Osteoblast (primary cell): ENCODE results near the gene SLC35D1. TPM values are rescaled to one million over a fixed set of nuclear protein-coding genes. Genes with fewer than 3 reads are reported as not detected.

Experiments
- DNase-seq: peaks from one replicate; pipeline ENCODE4 v3.0.0; 2011; ENCODE audit warnings: low spot score, mixed read lengths; ENCODE audit not compliant: insufficient read length; ENCODE audit errors: missing footprints
- H2AFZ ChIP-seq: 2 replicates; pipeline ENCODE4 v1.6.0; 2011; ENCODE audit warnings: mild to moderate bottlenecking, low read length
- H3K27ac ChIP-seq: 2 replicates; pipeline ENCODE4 v1.5.1; 2011; ENCODE audit warnings: mild to moderate bottlenecking, low read depth, low read length, moderate library complexity
- H3K27me3 ChIP-seq: 2 replicates; pipeline ENCODE4 v1.6.0; 2012; ENCODE audit warnings: mild to moderate bottlenecking, control low read depth, inconsistent platforms, low read length, moderate library complexity; ENCODE audit not compliant: insufficient read depth
- H3K36me3 ChIP-seq: 2 replicates; pipeline ENCODE4 v1.5.1; 2011; ENCODE audit warnings: mild to moderate bottlenecking, low read length, control low read depth, moderate library complexity; ENCODE audit not compliant: insufficient read depth
- H3K4me1 ChIP-seq: 2 replicates; pipeline ENCODE4 v1.5.1; 2011; ENCODE audit warnings: mild to moderate bottlenecking, low read length, control low read depth, moderate library complexity; ENCODE audit not compliant: insufficient read depth
- H3K4me2 ChIP-seq: 2 replicates; pipeline ENCODE4 v1.6.0; 2011; ENCODE audit warnings: mild to moderate bottlenecking, low read length; ENCODE audit not compliant: insufficient read depth
- H3K4me3 ChIP-seq: fragments of 200-600 bp; sonication (generic); 3 replicates; pipeline ENCODE4 v1.5.1; 2012; ENCODE audit warnings: mild to moderate bottlenecking, low read length, inconsistent platforms; ENCODE audit not compliant: insufficient read depth
- H3K79me2 ChIP-seq: 2 replicates; pipeline ENCODE4 v1.6.0; 2012; ENCODE audit warnings: mild to moderate bottlenecking, low read length, control low read depth, inconsistent platforms; ENCODE audit not compliant: insufficient read depth
- H3K9me3 ChIP-seq: 2 replicates; pipeline ENCODE4 v1.5.1; 2011; ENCODE audit warnings: low read depth, low read length, control low read depth
- H4K20me1 ChIP-seq: 2 replicates; pipeline ENCODE4 v1.6.0; 2012; ENCODE audit warnings: mild to moderate bottlenecking, low read length, control low read depth; ENCODE audit not compliant: insufficient read depth
- CTCF ChIP-seq: IDR thresholded peaks from 2 replicates; pipeline ENCODE4 v1.5.1; 2011; ENCODE audit warnings: mild to moderate bottlenecking, low read depth, low read length, moderate library complexity; ENCODE audit errors: extremely low read depth
- total RNA-seq: library from RNA; depleted of rRNA; stranded (reverse); fragments of >200 nt; gene quantifications from 2 replicates; pipeline ENCODE4 v1.2.3, GENCODE V29; 2012

Gene SLC35D1
- total RNA-seq, 1 donor, result 13.8 TPM

GRCh38 chr1:67058761-67059160 lies 4.8 kb upstream of the SLC35D1 start:
- H2AFZ ChIP-seq, result no peak overlapping the region
- no peaks in the 10 kb centered on the region for H3K9me3 ChIP-seq
- H3K4me3 ChIP-seq, result no peak overlapping the region
- no peak overlapping the region for H3K4me2 ChIP-seq
- H3K27ac ChIP-seq, result no peak overlapping the region
- no peaks in the 10 kb centered on the region for H3K27me3 ChIP-seq
- no peak for TF ChIP-seq CTCF
- no peaks in the 10 kb centered on the region for H4K20me1 ChIP-seq
- DNase-seq, result no peak
- no peaks in the 10 kb centered on the region for H3K79me2 ChIP-seq
- H3K36me3 ChIP-seq, result no peaks in the 10 kb centered on the region
- H3K4me1 ChIP-seq, result peaks cover 32% of the 10 kb centered on the region

- H3K27me3 ChIP-seq, result no peaks in the 10 kb centered on the region
- H3K4me2 ChIP-seq, result no peak overlapping the region
- H3K27ac ChIP-seq, result no peak overlapping the region
- H3K4me3 ChIP-seq, result no peak overlapping the region
- peaks cover 32% of the 10 kb centered on the region for H3K4me1 ChIP-seq
- no peaks in the 10 kb centered on the region for H3K36me3 ChIP-seq
- H3K79me2 ChIP-seq, result peaks cover 2% of the 10 kb centered on the region
- DNase-seq, result no peak
- no peak for TF ChIP-seq CTCF
- H4K20me1 ChIP-seq, result no peaks in the 10 kb centered on the region
- no peaks in the 10 kb centered on the region for H3K9me3 ChIP-seq
- H2AFZ ChIP-seq, result no peak overlapping the region
Observed at GRCh38 chr1:67058242-67058641, 4.3 kb upstream of the SLC35D1 start.

GRCh38 chr1:67053535-67053784 lies 488 bp downstream of the SLC35D1 start:
- peak; percentile 95 for DNase-seq

More at GRCh38 chr1:67053535-67053784, 488 bp downstream of the SLC35D1 start:
- peaks cover 4% of the 10 kb centered on the region for H4K20me1 ChIP-seq
- peak overlapping the region; percentile 97 for H3K4me2 ChIP-seq
- peak overlapping the region; percentile 91 for H2AFZ ChIP-seq
- H3K79me2 ChIP-seq, result peaks cover 30% of the 10 kb centered on the region
- peak overlapping the region; percentile 60 for H3K27ac ChIP-seq
- peaks cover 11% of the 10 kb centered on the region for H3K4me1 ChIP-seq
- no peak for TF ChIP-seq CTCF
- H3K9me3 ChIP-seq, result no peaks in the 10 kb centered on the region
- no peaks in the 10 kb centered on the region for H3K27me3 ChIP-seq
- H3K4me3 ChIP-seq, result peak overlapping the region; percentile 87
- H3K36me3 ChIP-seq, result peaks cover 22% of the 10 kb centered on the region
